Spinal cord (tissue), 10 donors: ENCODE measurements around the gene AGMO. TPM values are rescaled to one million over a fixed set of nuclear protein-coding genes. Genes with fewer than 3 reads are reported as not detected.
"Not testable (repeated sequence)": the region's sequence is repeated elsewhere in the genome, so short reads cannot be mapped to it uniquely, and the experiment has no call there.

Source experiments
- DNase-seq, 6 donors: peaks; one replicate each; pipeline versions ENCODE4 v3.0.0 to v3.0.0-alpha.2; 2013 to 2015; ENCODE audit warnings: low spot score in 6 of 6, low read depth in 4 of 6
- H3K27ac ChIP-seq: one replicate; pipeline ENCODE4 v1.5.1; 2013; ENCODE audit warnings: low read depth, low read length, control low read depth
- H3K27me3 ChIP-seq: one replicate; pipeline ENCODE4 v1.6.1; 2013; ENCODE audit warnings: low read length; ENCODE audit not compliant: control insufficient read depth, insufficient read depth
- H3K36me3 ChIP-seq: one replicate; pipeline ENCODE4 v1.6.1; 2013; ENCODE audit warnings: low read length; ENCODE audit not compliant: control insufficient read depth, insufficient read depth
- H3K4me1 ChIP-seq: one replicate; pipeline ENCODE4 v1.6.1; 2013; ENCODE audit warnings: low read length; ENCODE audit not compliant: control insufficient read depth, insufficient read depth
- H3K4me3 ChIP-seq: one replicate; pipeline ENCODE4 v1.5.1; 2013; ENCODE audit warnings: low read depth, low read length, control low read depth
- H3K9me3 ChIP-seq: one replicate; pipeline ENCODE4 v1.6.1; 2013; ENCODE audit warnings: low read length; ENCODE audit not compliant: control insufficient read depth, insufficient read depth
- WGBS: methylation state at CpG from one replicate; pipeline ENCODE4 v1.1.5; 2013; ENCODE audit warnings: missing lambda C conversion rate; ENCODE audit not compliant: insufficient coverage; 5-methylcytosine and 5-hydroxymethylcytosine counted together
- polyA plus RNA-seq, 2 donors: library from polyadenylated mRNA; unstranded; fragments of 120-200 nt; gene quantifications; one replicate each; pipeline ENCODE4 v1.2.1, GENCODE V29; 2013; ENCODE audit not compliant: insufficient read length in 2 of 2
- total RNA-seq, 2 donors: library from RNA; depleted of rRNA in 1 of 2; stranded (reverse); fragments of 120-200 nt in 1 of 2; fragments of >200 nt in 1 of 2; gene quantifications; one replicate each; pipeline versions ENCODE4 v1.2.3 to v1.2.4, GENCODE V29; 2013 to 2014
- donor health status: healthy.

Gene AGMO
- total and polyA plus RNA-seq, 4 donors, result 0.30 to 2.9 (median 1.0) TPM

GRCh38 chr7:15554081-15554480, 7.7 kb downstream of the AGMO start:
- Histone ChIP-seq H3K9me3 (no peaks in the 10 kb centered on the region), H3K27ac (no peak overlapping the region), H3K27me3 (no peaks in the 10 kb centered on the region), H3K4me3 (no peak overlapping the region), H3K36me3 (no peaks in the 10 kb centered on the region), H3K4me1 (no peaks in the 10 kb centered on the region)
- DNase-seq, result no peak
- no CpG with 5 or more reads among the region's 1 CpG for WGBS

- H3K36me3 ChIP-seq, H3K4me3 ChIP-seq, H3K27me3 ChIP-seq, DNase-seq, H3K9me3 ChIP-seq, H3K4me1 ChIP-seq, H3K27ac ChIP-seq: not testable (repeated sequence)
- WGBS, result no CpG with 5 or more reads among the region's 29 CpGs
Observed at GRCh38 chr7:15547320-15547719, 14.5 kb downstream of the AGMO start.

DNA sequence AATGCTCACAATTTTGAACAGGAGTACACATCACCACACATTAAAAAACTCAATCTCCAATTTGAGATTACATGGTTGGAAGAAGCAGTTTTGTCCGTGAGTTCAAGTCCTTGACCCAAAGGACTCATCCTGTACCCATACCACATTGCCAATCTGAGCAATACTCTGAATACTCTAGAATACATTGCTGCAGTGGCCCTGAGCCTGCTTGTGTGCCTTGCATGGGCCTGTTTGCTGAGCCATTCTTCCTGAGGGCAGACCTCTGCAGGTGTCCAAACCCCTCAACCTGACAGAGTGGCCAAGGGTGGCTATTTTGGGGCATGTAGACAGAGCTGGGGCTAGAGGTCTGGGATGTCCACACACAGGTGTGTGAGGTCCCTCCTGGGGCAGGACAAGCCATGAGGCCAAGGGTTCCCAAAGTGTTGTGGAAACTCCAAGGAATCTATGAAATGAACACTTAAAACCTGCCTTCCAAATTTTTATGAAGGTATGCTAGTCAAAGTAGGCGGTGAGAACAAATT, 15.5 kb downstream of the AGMO start:
- Histone ChIP-seq H3K27ac (no peak overlapping the region), H3K4me1 (no peaks in the 10 kb centered on the region), H3K9me3 (no peaks in the 10 kb centered on the region), H3K4me3 (no peak overlapping the region), H3K36me3 (no peaks in the 10 kb centered on the region), H3K27me3 (no peaks in the 10 kb centered on the region)
- whole genome bisulfite sequencing, result 100% methylated on average over 2 of the region's 2 CpGs
- no peak for DNase-seq

GRCh38 chr7:15544050-15544449, 17.8 kb downstream of the AGMO start:
- H3K4me1 ChIP-seq, result no peaks in the 10 kb centered on the region
- no peak overlapping the region for H3K27ac ChIP-seq
- peaks cover 6% of the 10 kb centered on the region for H3K9me3 ChIP-seq
- H3K27me3 ChIP-seq, result no peaks in the 10 kb centered on the region
- DNase-seq, result no peak
- no CpG with 5 or more reads among the region's 2 CpGs for WGBS
- no peak overlapping the region for H3K4me3 ChIP-seq
- no peaks in the 10 kb centered on the region for H3K36me3 ChIP-seq

DNA sequence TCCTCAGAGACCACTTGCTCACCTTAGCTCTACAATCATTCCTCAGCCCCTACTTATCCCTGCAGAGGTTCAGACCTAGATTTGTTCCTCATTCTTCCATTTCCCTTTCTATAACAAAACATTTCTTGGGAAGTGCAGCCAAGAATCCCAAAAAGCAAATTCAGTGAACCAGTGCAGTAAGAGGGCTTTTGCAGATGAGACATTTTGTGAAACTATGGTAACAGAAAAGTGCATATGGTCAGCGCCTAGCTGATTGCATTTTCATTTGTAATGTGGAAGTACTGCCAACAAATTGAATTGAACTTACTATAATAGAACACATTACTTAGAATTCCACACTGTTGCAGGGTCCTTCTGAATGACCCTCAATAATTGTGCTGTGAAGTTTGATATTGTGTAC, 18.6 kb downstream of the AGMO start:
- no peak overlapping the region for H3K4me3 ChIP-seq
- no peaks in the 10 kb centered on the region for H3K36me3 ChIP-seq
- WGBS, result no CpG with 5 or more reads among the region's 1 CpG
- H3K27me3 ChIP-seq, result no peaks in the 10 kb centered on the region
- H3K4me1 ChIP-seq, result no peaks in the 10 kb centered on the region
- no peak overlapping the region for H3K27ac ChIP-seq
- peaks cover 6% of the 10 kb centered on the region for H3K9me3 ChIP-seq
- peak in 1 of 6 donors; percentile 41 for DNase-seq

- DNase-seq, result no peak
- H3K27me3 ChIP-seq, result no peaks in the 10 kb centered on the region
- H3K9me3 ChIP-seq, result no peaks in the 10 kb centered on the region
- H3K4me3 ChIP-seq, result no peak overlapping the region
- no peaks in the 10 kb centered on the region for H3K4me1 ChIP-seq
- H3K27ac ChIP-seq, result no peak overlapping the region
- no peaks in the 10 kb centered on the region for H3K36me3 ChIP-seq
Observed at GRCh38 chr7:15527648-15528047, 34.2 kb downstream of the AGMO start.

DNA sequence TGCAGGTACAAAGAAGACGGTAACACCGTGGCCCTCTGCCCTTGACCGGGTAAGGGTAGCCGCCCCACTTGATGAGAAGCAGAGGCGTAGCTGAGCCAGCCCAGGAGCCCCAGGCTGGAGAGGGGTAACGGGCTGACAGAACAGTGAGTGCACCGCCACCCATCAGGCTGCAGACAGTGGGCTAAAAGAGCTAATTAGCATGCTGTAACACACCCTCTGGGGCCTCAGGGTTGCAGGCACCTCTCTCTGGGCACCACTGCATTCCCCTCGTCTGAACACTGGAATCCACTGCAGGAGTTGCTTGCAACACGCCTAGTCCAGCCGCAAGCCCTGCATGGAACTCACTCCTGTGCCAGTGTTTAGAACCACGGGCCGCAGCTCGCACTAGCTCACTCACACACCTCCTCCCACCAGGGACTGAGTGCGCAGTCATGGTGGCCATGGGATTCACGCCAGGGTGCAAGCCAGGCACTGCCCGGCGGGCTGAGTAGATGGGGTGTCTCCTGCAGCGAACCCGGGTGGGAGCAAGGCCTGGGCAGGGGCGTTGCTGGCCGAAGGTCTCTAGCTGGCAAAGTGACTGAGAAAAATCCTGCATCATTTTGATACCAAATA, 36.1 kb downstream of the AGMO start:
- DNase-seq, result no peak
- Histone ChIP-seq H3K36me3 (no peaks in the 10 kb centered on the region), H3K27ac (no peak overlapping the region), H3K4me3 (no peak overlapping the region), H3K9me3 (peaks cover 2% of the 10 kb centered on the region), H3K4me1 (no peaks in the 10 kb centered on the region), H3K27me3 (no peaks in the 10 kb centered on the region)
- WGBS, result 97% methylated on average over 21 of the region's 21 CpGs

DNA sequence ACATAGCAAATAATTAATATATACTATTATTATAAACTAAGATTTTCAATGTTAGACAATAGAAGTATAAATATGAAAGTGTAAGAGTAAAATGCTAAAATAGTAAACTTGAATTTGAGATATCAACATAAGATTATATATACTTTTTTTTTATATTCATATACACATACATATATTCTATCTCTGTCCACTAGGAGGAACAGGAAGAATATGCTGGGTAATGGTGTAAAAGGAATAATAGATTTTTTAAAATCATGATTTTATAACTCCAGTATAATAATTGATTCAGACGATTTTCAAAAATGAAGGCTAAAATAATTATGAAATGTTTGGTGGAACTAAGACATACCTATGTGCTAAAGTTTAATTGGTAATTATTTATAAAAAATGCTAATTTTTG, 37.7 kb downstream of the AGMO start:
- DNase-seq, result no peak
- no peaks in the 10 kb centered on the region for H3K27me3 ChIP-seq
- H3K27ac ChIP-seq, result no peak overlapping the region
- WGBS, result no CpG with 5 or more reads among the region's 1 CpG
- no peaks in the 10 kb centered on the region for H3K36me3 ChIP-seq
- H3K4me3 ChIP-seq, result no peak overlapping the region
- peaks cover 2% of the 10 kb centered on the region for H3K9me3 ChIP-seq
- H3K4me1 ChIP-seq, result no peaks in the 10 kb centered on the region

DNA sequence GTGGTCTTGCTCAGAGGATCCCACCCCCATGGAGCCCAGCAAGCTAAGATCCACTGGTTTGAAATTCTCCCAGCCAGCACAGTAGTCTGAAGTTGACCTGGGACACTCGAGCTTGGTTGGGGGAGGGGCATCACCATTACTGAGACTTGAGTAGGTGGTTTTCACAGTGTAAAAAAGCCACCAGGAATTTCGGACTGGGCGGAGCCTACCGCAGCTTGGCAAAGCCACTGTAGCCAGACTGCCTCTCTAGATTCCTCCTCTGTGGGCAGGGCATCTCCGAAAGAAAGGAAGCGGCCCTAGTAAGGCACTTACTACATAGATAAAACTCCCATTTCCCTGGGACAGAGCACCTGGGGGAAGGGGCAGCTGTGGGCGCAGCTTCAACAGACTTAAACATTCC, 44.0 kb downstream of the AGMO start:
- WGBS, result 93% methylated on average over 7 of the region's 7 CpGs
- H3K36me3 ChIP-seq, H3K27ac ChIP-seq, DNase-seq, H3K4me3 ChIP-seq, H3K4me1 ChIP-seq, H3K27me3 ChIP-seq, H3K9me3 ChIP-seq: not testable (repeated sequence)

DNA sequence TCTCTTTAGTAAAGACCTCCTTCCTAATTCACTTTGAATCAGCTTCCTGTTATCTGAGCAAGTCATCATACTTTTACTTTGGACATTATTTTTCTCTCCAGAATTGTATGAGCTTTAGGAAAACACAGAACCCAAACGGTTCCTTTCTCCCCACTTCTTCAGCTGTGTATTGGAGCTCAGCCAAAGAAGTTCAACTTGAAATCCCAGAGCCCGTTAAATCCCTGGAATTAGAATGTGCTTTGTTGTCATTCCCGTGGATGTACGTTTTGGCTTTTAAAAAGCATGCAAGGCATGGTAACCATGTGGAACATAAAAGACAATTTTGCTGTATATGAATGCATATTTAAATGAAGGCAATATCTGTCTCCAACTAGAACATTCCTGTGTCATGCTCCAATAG, 46.6 kb downstream of the AGMO start:
- Histone ChIP-seq H3K36me3 (no peaks in the 10 kb centered on the region), H3K27ac (peak overlapping the region; percentile 12), H3K27me3 (no peaks in the 10 kb centered on the region), H3K9me3 (no peaks in the 10 kb centered on the region), H3K4me1 (no peaks in the 10 kb centered on the region), H3K4me3 (no peak overlapping the region)
- peak in 2 of 6 donors; percentile 39 to 45 for DNase-seq
- WGBS, result no CpG with 5 or more reads among the region's 4 CpGs
